GM19324 (cell line): ENCODE data around the gene HSDL1.

Source experiments
- ATAC-seq: cut with Tn5 transposase; IDR thresholded peaks from one replicate; pipeline ENCODE4 v1.9.1; 2021; ENCODE audit warnings: mild to moderate bottlenecking, moderate library complexity; ENCODE audit not compliant: unreplicated experiment, low FRiP score

The HSDL1 gene

GRCh38 chr16:84176192-84177053, 31.4 kb upstream of the HSDL1 start:
- ATAC-seq, result no peak

DNA sequence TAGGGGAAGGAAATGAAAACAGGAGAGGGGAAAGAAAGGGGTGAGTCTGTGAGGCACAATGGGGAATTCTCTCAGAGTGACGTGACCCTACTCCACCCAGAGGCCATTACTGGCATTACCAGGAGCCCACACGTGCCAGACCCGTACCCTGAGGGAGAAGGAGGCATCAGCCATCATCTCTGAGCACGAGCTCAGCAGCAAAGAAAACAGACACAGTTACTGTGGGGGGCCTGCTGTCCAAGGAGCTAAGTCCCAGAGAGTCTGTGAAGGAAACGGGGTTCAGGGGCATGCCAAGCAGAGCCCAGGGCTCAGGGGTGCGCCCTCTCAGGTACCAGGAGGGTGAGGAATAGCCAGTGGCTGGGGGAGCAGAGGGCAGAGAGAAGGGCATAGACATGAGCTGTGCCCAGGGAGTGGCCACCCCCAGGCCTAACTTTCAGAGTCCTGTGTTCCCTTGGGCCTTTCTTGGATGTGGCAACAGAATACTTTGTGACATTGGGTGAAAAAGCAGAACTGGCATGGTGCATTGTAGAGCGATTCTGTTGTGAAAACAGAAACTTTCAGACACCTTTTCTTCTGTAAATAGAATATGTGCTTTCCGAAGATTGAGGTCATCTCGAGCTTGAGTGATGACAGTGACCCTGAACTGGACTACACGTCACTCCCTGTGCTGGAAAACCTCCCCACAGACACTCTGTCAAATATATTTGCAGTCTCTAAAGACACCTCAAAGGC, 30.5 kb upstream of the HSDL1 start:
- peak; percentile 57 for ATAC-seq

- ATAC-seq, result no peak
Observed at GRCh38 chr16:84174396-84174795, 29.4 kb upstream of the HSDL1 start.

DNA sequence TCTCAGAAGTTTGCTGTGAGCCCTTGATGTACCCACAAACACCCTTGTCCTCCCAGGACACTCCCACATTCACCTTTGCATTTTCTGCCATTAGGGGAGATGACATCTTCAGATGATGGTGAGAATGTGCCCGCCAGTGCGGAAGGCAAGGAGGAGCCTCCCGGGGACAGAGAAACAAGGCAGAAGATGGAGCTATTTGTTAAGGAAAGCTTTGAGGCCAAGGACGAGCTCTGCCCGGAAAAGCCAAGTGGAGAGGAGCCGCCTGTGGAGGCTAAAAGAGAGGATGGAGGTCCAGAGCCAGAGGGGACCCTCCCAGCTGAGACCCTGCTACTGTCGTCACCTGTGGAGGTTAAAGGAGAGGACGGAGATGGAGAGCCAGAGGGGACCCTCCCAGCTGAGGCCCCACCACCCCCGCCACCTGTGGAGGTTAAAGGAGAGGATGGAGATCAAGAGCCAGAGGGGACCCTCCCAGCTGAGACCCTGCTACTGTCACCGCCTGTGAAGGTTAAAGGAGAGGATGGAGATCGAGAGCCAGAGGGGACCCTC, 24.9 kb upstream of the HSDL1 start:
- ATAC-seq, result no peak

GRCh38 chr16:84166796-84167695, 22.1 kb upstream of the HSDL1 start:
- ATAC-seq, result no peak

GRCh38 chr16:84165746-84166145, 20.8 kb upstream of the HSDL1 start:
- no peak for ATAC-seq

GRCh38 chr16:84161801-84162200, 16.8 kb upstream of the HSDL1 start:
- ATAC-seq, result no peak

DNA sequence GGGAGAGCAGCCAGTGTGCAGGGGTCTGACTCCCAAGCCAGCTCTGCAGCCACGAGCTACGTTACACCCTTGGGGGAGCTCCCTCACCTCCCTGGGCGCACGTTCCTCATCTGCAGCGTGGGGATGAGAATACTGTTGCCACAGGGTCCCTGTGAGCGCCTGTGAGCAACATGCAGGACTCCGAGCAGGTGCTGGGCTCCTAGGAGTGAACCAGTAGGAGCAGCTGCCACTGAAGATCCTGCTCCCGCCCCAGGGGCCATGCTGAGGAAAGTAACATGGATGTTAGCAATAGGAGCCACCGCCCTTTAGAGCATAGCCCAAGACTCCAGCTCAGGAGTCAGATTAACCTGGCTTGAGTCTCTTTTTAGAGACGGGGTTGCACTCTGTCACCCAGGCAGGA, 16.1 kb upstream of the HSDL1 start:
- ATAC-seq, result no peak

GRCh38 chr16:84159800-84160199, 14.8 kb upstream of the HSDL1 start:
- ATAC-seq, result no peak

- no peak for ATAC-seq
Observed at GRCh38 chr16:84159007-84159406, 14.0 kb upstream of the HSDL1 start.

DNA sequence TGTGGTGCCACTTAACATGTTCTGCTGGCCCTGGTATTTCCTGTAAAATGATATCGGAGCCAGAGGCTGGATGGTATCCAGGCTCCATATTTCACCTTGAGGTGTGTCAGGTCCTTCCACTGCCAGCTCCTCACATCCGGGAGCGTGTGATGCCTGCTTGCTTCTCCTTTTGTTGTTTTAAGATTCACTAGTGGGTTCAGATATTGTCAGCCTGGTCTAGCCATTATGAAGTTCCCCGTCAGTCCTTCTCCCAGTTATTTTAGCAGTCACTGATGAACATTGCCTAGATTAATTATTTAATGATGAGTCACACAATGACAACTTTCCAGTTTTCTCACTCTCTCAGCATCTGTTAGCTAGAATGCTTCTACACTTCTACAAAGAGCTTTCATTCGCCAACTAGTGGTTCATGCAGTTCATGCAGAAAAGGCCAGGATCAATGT, 11.4 kb upstream of the HSDL1 start:
- no peak for ATAC-seq

DNA sequence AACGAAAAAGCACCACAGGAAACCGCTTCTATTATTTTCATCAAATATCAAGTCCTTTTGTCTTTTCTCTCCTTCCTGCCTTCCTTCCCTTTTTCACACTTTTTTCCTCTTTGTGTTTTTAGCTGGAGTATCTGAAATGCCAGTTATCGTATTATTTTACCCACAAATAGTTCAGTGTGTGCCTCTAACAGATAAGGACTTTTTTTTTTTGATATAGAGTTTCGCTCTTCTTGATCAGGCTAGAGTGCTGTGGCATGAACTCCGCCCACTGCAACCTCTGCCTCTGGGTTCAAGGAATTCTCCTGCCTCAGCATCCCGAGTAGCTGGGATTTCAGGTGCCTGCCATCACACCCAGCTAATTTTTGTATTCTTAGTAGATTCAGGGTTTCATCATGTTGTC, 10.8 kb upstream of the HSDL1 start:
- ATAC-seq, result no peak

- no peak for ATAC-seq
Observed at GRCh38 chr16:84155226-84155625, 10.2 kb upstream of the HSDL1 start.

- no peak for ATAC-seq
Observed at GRCh38 chr16:84153660-84154214, 8.8 kb upstream of the HSDL1 start.

DNA sequence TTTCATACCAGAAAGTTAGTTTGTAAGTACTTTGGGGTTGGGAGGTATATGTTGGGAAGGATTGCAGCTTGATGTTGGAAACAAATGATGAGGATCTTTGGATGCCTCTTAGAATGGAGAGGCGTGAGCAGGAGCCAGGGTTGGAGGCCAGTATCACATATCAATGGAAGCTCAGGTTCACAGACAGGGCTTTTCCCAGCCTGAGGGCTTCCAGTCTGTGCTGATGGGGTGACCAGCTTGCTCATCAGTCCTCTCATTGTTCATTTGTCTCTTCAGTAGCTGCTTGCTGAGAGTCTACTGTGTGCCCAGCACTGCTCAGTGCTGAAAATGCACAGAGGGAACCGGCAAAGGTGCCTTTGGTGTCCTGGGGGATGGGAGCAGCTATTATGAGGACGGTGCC, 5.9 kb upstream of the HSDL1 start:
- no peak for ATAC-seq

DNA sequence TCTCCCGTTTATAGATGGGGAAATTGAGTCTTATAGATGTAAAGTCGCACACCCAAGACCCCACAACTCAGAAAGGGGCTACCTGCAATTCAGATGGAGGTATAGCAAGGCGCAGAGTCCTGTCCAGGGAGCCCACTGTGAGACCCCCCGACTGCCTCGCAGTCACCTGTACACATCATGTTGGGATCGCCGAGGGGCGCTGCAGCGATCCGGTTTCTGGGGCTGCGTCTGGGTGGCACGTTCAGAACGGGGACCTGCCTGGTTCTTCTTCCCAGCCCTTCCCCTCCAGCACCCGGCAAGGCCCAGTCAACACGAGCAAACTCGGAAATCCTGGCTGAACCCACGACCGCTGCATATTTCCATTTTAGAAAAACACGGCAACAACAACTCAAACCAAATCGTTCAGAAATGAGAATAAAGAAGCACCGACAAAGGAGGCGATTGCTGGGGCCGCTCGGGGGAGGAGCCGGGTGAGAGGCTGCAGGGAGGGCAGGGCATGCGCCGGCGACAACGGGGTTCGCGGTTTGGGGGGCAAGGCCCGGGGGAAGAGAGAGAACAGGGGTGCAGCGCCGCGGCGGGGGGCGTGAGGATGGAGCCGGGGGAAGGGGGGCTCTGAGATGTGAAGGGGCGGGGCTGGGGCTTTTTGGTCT, 643 bp downstream of the HSDL1 start:
- no peak for ATAC-seq

GRCh38 chr16:84143784-84144199, 1.2 kb downstream of the HSDL1 start:
- no peak for ATAC-seq

DNA sequence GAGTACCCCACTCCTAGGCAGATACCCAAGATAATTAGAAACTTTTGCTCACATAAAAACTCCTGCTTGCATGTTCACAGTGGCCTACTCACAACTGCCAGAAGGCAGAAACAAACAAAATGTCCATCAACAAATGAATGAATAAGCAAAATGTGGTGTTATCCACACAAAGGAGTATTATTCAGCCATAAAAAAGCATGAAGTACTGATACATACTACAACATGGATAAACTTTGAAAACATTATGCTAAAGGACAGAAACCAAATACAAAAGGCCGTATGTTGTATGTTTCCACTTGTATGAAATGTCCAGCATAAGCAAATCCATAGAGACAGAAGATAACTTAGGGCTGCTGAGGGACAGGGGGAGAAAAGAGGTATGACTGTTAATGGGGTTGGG, 1.9 kb downstream of the HSDL1 start:
- ATAC-seq, result no peak

GRCh38 chr16:84141143-84141670, 3.8 kb downstream of the HSDL1 start:
- ATAC-seq, result no peak
